ENCODE results near the gene PAH.
"Not testable (repeated sequence)": the region's sequence is repeated elsewhere in the genome, so short reads cannot be mapped to it uniquely, and the experiment has no call there.

The PAH gene

DNA sequence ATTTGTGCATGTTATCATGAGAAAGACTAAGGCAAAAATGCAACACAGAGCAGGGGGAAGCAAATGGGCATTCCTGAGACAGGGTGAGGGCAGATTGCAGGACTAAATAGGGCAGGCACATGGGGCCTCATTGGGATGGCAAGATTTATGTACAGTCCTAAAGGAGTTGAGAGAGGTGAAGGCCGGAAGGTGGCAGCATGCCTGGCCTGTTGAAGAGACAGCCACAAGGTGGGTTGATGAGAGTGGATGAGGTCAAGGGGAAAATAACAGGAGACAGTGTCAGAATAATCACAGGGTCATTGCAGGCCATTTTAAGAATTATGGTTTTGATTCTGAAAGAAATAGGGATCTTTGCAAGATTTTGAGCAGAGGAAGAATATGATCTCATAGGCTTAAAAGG, 21.0 kb downstream of the PAH start:
- no peak for DNase-seq (ENCODE audit: low read depth in 2 of 2)

- DNase-seq (ENCODE audit: low read depth in 2 of 2): no peak
These were observed 25.3 kb downstream of the PAH start for GRCh38 chr12:102891756-102892155.

- DNase-seq (ENCODE audit: low read depth in 2 of 2): no peak
These were observed 28.5 kb downstream of the PAH start for GRCh38 chr12:102888511-102888910.

DNA sequence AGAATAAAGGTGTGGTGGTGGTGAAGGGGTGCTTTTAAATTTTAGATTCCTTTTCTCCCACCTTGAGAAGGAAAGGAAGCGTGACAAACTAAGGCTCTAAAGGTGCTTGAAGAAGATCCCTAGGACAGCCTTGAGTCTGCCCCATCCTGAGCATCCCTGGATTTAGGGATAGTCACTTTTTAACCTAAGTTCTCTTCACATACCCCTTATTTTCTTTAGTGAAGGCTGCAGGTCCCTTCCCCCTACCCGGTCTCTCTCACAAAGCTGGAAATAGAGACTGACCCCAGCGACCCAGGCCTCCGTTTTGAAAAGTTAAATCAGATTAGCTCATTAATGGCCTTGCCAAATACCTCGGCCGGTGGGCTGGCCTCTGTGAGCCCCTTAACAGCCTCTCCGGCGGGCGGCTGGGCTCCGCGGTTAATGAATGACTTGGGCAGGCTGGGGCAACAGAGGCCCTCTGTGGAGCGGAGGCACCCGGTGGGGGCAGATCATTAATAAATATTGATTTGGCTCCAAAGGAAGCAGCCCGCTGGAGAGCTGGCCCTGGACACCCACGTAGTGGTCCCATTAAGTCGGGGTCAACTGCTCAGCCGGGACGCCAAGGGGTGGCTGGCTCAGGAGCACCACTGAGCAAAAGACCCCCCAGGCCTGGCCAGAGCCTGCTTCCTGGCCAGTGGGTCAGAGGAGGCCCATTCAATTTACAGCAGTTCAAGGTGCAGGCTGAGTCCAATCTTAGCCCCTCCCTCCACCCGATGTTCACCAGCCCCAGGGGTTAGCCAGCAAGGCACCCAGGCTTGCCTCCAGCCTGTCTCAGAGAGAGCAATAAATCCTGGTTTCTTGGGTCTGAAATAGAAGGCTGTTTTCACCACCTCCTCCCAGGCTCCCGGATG, 31.8 kb downstream of the PAH start:
- DNase-seq (ENCODE audit: low read depth in 2 of 2): no peak

DNA sequence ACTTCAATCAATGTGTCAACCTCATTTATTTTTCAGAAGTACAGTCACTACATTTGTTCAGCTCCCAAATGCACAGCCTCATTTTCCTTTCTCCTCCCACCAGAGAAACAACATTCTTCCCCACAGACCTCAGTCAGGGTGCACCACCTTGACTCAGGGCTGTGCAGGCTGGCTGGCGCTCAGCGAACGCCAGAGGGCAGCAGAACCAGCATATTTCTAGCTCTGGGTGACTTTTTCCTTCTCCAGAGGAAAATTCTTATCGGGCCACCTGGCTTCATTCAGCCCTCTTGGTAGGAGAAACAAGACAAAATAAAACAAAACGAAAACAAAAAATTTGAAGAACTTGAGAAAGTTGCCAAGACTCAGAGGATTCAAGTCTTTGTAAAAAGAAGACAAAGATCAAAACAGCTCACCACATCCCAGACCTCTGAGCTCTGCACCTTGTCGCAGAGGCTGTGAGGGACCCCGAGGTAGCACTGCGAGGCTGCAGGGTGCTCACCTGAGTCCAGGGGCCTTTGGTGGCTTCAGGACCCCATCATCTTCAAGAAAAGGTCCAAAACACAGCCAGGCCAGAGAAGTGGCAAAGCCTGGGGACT, 33.7 kb downstream of the PAH start:
- no peak for DNase-seq (ENCODE audit: low read depth in 2 of 2)

DNA sequence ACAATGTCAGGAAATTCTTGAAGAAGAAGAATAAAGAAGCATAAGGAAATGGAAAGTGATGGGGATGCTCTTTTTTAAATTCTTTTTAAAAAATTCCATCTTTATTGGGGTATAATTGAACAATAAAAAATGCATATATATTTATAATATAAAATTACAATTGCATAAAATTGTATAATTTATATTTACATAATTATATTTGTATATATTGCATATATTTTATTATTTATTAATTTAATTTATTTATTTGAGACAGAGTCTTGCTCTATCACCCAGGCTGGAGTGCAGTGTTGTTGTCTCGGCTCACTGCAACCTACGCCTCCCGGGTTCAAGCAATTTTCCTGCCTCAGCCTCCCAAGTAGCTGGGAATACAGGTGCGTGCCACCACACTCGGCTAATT, 36.3 kb downstream of the PAH start:
- no peak for DNase-seq (ENCODE audit: low read depth in 2 of 2)

GRCh38 chr12:102879144-102879763, 37.8 kb downstream of the PAH start:
- peak in 1 of 2 donors; percentile 5 for DNase-seq (ENCODE audit: low read depth in 2 of 2)

- DNase-seq (ENCODE audit: low read depth in 2 of 2): no peak
These were observed 40.2 kb downstream of the PAH start for GRCh38 chr12:102876883-102877282.

DNA sequence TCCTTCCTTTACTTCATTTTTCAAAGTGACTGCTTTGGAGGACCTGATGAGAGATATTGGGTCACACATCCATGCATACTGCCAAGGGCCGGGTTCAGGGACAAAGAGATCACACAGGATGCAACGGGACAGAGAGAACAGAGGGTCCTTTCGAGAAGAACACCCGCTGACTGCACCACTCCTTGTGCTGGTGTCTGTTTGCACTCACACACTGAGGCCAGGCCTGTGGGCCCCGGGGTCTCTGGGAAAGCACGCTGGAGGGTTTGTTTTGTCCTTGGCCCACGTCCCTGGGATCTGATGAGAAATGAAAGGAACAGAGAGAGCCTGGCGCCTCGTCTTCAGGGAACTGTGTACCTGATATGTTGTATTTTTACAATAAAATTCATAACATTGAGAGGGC, 42.2 kb downstream of the PAH start:
- DNase-seq (ENCODE audit: low read depth in 2 of 2): no peak

DNA sequence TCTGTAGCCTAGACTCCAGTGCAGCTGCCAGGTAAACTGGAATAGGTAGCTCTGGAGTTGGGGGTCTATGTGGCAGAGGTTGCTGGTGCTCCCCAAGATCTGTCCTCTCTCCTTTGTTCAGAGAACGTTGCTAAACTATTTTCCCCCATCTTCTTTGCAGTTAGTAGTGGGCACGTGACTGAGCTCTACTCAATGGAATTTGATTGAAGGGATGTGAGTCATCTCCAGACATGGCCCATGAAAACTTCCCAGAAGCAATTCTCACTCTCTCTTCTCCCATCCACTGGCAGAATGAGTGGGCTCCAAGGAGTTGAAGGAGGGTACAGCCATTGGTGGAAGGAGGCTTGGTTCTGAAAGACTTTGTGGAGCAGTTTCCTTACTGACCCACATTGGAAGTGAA, 44.0 kb downstream of the PAH start:
- no peak for DNase-seq (ENCODE audit: low read depth in 2 of 2)

DNA sequence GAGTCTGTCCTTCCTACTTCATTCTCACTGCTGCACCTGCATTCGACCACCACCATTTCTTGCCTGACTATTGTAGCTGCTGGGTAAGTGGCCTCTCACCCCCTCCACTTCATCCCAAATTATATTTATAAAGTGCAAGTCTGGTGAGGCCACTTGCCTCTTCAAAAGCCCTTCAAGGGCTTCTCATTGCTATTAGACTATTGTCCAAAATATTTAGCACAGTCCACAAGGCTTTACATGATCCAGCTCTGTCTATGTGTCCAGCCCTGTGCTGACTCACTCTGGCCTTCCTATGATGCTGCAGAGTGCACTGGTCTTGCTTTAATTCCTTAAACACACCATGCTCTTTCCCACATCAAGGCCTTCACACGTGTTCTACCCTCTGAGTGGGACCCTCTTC, 46.0 kb downstream of the PAH start:
- no peak for DNase-seq (ENCODE audit: low read depth in 2 of 2)

DNA sequence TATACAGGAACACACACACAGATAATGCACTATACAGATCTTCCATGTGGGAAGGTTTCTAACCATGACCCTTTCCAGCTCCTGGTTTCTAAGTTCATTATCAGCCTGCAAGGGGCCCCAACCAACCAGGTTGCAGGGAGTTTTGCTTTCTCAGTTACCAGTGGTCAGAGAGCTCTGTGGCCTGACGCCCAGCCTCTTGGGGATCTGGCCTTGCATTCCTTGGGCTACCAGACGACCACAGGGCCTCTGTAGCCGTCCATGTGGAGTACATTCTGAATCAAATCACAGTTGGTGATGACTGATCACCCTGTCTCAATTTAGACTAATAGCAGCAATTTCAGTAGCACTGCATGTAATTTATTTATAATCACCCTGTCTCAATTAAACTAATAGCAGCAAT, 47.5 kb downstream of the PAH start:
- DNase-seq (ENCODE audit: low read depth in 2 of 2): no peak

DNA sequence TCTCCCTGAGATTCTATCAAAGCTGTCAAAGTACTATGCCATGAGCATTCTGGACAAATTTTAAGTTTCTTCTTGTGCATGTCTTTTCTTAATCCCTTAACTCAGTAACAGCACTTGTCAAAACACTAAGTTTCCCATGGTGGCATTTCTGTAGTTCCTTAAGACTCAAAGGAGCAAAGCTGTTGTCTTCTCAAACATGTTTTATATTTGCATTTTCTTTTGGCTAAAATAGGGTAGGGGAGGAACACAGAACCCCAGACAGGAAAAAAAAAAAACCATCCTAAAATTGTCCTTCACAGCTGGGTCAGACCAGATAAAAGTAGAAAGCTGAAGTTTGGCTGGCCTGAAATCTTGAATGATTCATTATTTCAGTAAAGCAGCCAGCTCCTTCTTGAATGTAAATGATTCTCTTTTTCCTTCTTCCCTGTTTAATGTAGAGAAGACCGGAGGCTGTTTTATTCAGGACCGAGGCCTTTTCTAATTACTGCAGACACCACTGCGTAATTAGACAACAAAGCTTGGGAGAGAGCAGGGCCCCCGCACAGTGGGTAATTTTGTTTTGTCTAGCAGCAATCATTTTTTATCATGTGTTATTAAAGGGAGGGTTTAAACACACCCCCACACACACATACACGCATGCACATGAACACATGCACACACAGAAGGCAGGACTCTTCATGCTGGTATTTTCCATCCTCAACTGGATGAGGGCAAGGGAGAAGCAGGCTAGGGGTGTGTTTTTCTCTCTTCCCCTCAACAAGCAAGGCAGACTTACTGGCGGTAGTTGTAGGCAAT, 51.0 kb downstream of the PAH start:
- DNase-seq (ENCODE audit: low read depth in 2 of 2): no peak

DNA sequence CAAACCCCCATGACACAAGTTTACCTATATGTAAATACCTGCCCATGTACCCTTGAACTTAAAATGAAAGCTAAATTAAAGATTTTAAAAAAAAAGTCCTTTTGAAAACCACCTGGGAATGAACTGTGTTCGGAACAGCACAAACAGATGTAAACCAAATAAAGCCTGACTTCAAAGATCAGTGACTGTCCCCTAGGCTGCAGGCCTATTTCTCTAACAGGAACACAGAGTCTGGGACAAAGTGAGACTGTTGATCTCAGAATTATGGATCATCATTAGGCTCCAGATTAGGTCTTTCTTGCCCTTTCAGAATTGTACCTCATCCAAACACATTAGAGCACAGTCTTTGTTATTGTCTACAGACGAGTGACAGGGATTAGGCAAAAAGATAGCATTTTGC, 54.6 kb downstream of the PAH start:
- no peak for DNase-seq (ENCODE audit: low read depth in 2 of 2)

DNA sequence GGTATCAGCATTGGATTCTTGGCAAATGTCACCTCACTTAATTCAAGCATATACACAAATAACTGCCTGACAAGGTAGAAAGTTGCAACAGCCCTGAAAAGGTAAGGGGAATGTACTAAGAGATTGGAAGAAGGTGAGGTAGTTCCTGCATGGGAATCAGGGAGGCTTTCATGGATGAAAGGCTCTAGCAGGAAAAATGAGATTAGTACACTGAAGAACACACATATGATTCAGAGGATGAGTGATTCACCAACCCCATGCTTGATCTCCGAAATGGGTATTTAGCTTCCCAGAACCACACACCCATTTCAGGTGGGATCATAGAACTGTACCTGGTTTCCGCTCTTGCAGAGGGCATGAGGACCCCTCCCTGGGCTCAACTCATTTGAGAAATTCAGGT, 65.8 kb downstream of the PAH start:
- DNase-seq (ENCODE audit: low read depth in 2 of 2): no peak

DNA sequence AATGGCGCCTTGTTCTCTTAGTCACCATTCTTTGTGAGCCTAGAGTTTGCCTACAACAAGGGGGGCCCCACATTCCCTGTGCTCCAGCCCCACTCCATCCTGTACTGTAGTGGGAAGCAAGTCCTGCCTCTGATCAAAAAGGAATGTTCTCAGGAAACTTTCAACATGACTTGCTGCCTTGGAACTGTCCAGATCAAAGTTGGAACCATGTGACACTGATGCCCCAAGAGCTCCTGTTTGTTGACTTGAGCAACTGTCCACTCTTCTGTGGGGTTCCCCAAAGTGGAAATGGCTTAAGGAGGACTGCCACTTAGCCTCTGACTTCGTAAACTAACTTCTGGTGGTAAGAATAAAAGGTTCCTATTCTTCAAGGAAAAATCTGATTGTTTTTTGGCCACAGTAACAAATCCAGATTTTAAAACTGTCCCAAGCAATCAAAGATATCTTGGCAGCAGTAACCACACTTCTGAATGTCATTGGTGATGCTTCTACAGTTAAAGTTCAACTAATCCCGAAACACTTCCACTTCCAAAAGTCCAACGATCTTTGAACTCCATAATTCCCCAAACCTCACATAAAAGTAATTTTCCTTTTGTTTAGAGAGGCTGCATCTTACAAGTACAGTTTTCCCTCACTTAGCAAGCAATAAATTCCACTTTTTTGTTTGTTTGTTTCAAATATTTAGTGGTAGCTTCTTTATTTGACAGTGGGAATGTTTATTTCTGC, 67.2 kb downstream of the PAH start:
- no peak for DNase-seq (ENCODE audit: low read depth in 2 of 2)

- DNase-seq (ENCODE audit: low read depth in 2 of 2): no peak
These were observed 68.2 kb downstream of the PAH start for GRCh38 chr12:102848832-102849231.

GRCh38 chr12:102847131-102847530, 69.9 kb downstream of the PAH start:
- no peak for DNase-seq (ENCODE audit: low read depth in 2 of 2)

DNA sequence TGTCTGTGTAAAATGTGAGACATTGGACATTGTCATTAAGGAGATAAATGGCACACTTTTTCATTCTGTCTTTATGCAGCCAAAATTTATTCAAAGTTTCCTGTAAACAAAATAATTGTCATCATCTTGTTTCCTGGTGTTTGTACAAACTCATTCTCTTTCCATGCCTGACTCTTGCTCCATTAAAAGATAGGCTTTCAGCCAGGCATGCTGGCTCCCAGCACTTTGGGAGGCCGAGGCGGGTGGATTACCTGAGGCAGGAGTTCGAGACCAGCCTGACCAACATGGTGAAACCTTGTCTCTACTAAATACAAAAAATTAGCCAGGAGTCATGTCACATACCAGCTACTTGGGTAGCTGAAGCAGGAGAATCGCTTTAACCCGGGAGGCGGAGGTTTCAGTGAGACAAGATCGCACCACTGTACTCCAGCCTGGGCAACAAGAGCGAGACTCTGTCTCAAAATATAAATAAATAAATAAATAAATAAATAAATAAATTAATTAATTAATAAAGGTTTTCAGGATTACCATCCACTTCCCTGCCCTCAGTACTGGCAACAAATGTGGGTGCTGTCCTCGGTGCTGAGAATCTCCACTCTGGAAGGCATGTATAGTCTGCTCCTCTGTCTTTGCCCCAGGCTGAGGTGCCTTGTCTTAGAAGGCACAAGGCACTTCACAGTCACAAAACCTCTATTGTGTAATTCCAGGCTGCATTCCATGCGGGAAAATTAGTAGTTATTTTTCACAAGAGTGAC, 83.2 kb downstream of the PAH start:
- no peak for DNase-seq (ENCODE audit: low read depth in 2 of 2)

DNA sequence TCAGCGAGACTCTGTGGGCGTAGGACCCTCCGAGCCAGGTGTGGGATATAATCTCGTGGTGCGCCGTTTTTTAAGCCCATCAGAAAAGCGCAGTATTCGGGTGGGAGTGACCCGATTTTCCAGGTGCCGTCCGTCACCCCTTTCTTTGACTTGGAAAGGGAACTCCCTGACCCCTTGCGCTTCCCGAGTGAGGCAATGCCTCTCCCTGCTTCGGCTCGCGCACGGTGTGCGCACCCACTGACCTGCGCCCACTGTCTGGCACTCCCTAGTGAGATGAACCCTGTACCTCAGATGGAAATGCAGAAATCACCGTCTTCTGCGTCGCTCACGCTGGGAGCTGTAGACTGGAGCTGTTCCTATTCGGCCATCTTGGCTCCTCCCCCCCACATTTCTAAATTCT, 84.2 kb downstream of the PAH start:
- DNase-seq (ENCODE audit: low read depth in 2 of 2): not testable (repeated sequence)

Measured in stimulated activated CD8-positive, alpha-beta memory T cell treated with anti-CD3 and anti-CD28 coated beads, Interleukin-15, amount 100 ng/mL, for 48 hours (primary cell).